GM19023 (cell line): Measurements from ENCODE around the gene DSCAML1.

Source experiments
- ATAC-seq: cut with Tn5 transposase; IDR thresholded peaks from one replicate; pipeline ENCODE4 v1.9.1; 2021; ENCODE audit warnings: mild to moderate bottlenecking, moderate library complexity; ENCODE audit not compliant: unreplicated experiment

Gene DSCAML1

DNA sequence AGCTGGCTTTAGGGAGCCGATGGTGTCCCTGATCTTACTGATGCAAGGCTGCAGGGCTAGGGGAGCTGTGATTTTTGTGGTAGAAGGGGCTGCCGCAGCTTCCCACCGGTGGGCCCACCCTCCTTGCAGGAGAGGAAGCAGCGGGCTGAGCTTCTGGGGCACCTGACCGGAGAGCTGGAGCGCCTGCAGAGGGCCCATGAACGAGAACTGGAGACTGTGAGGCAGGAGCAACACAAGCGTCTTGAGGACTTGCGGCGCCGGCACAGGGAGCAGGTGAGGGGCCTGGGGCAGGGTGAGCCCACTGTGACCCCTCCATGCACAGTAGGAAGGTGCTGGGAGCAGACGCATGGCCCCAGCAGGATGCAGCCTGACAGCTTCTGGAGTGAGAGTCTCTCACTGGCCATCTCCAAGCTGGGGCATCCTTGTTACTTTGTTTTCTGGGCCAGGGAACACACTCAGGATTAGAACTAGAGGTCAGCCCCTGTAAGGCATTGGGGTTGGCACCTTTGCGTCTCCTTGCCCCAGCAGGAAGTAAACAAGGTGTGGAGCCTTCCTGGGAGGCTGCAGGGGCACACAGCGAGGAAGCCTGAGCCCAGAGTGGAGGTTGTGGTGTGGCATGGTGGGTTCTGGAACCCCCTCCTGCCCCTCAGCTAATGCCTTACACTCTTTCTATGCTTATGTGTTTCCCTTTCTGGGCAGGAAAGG is 402.6 kb downstream of the DSCAML1 start:
- ATAC-seq, result no peak

DNA sequence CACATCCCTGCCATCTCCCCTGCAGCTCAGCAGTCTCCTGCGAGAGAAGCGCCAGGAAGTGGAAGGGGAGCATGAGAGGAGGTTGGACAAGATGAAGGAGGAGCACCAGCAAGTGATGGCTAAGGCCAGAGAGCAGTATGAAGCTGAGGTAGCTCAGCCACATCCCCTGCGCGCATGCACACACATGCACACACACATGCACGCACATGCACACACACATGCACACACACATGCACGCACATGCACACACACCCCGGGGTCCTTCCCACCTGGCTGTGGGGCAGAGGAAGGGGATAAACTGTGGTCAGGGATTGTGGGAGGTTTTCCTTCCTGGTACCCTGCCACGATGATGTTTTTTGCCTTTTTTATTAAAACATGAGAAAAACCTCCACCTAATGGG is 404.0 kb downstream of the DSCAML1 start:
- no peak for ATAC-seq

- ATAC-seq, result no peak
Measured at GRCh38 chr11:117392001-117392690, 404.9 kb downstream of the DSCAML1 start.

GRCh38 chr11:117391181-117391580 is 405.8 kb downstream of the DSCAML1 start:
- ATAC-seq, result no peak

DNA sequence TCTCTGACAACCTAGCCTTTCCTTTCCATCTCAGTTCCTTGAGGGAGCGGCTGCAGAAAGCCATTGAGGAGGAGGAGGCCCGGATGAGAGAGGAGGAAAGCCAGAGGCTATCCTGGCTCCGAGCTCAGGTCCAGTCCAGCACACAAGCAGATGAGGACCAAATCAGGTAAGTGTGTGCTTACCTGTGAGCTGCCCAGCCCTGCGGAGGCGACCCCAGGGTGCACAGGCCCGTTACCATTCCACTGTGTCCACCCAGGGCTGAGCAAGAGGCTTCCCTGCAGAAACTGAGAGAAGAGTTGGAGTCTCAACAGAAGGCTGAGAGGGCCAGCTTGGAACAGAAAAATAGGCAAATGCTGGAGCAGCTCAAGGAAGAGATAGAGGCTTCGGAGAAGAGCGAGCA is 406.3 kb downstream of the DSCAML1 start:
- ATAC-seq, result no peak

GRCh38 chr11:117387992-117388755 is 408.8 kb downstream of the DSCAML1 start:
- ATAC-seq, result no peak

DNA sequence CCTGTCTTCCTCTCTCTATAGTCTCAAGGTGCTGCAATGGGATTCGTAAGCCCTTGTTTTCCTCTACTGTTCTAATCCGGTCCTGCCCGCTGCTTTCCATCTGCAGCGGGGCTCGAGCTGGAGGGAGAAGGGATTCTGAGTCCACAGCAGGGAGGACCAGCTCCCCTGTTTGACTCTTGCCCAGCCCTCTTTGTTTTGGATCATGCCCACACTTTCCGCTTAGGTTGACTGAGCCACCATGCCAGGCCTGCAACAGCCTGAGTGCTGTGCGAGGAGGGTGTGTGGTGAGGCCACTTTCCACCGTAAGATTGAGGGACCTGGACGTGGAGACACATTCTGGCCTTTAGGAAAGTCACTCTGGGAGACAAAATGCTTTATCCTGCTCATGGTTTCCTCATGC is 411.1 kb downstream of the DSCAML1 start:
- ATAC-seq, result no peak

- ATAC-seq, result no peak
Measured at GRCh38 chr11:117385471-117385870, 411.5 kb downstream of the DSCAML1 start.

- no peak for ATAC-seq
Measured at GRCh38 chr11:117384045-117384444, 413.0 kb downstream of the DSCAML1 start.

DNA sequence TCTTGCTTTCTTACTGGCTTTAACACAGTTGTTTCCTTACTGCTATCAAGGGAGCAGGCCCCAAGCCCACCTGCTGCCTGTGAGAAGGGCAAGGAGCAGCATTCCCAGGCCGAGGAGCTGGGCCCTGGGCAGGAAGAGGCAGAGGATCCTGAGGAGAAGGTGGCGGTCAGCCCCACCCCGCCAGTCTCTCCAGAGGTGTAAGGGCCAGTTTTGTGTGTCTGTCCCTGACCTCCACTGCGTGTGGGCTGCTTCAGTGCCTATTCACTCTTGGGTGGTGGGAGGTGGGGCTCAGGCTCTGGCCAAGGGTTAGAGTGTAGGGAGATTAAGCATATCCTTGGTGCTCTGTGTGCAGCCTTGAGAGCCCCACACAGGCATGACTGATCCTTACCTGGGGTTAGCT is 414.3 kb downstream of the DSCAML1 start:
- no peak for ATAC-seq

DNA sequence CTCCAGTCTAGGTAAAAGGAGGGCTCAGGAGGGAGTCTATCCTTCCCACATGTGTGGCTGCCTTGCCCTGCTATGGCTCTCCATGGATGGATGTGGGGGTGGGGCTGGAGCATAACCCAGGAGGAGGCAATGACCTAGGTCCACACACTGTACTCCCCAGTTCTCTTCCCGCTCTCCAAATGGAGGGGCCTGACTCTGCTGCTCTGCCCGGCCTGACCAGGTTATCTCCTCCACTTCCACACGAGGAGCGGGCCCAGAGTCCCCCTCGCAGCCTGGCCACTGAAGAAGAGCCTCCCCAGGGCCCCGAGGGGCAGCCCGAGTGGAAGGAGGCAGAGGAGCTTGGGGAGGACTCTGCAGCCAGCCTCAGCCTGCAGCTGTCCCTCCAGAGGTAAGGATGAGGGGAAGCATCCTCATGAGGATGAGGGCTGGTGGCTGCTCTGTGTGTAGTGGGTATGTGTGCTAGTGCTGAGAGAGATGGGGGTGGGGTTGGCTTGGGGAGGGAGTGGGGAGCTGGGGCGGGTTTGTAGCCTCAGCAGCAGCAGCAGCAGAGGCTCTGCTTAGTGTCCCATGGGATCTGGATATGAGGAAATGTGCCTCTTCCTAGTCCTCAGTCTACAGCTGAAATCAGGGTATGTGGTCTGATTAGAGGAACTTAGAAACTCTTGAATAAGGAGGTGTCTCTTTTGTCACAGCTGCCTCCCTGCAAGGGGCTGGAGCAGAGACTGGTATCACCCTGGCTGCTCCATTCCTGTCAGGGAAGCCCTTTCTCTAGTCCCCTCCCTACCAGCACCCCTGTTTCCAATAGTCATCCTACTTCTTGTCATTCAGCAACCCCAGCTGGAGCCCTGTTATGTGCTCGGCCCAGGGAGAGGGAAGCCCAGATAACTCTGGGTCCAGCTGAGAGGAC is 415.3 kb downstream of the DSCAML1 start:
- ATAC-seq, result no peak

DNA sequence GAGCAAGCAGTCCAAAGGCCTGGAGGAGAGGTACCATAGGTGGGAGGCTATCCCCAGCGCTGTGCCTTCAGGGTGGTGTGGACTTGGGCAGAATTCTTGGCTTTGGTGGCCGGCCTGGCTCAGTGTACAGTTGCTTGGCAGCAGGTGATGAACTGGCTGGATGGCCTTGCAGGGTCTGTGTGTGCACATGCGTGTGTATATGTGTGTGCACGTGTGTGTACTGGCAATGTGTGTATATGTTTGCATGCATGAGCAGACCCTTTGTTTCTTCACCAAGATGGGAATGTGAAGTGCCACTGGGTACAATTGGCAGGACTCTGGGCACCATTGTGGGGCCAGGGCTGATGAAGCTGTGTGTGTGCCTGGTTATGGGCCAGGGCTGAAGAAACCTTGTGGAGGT is 416.3 kb downstream of the DSCAML1 start:
- no peak for ATAC-seq

GRCh38 chr11:117378976-117379865 is 417.8 kb downstream of the DSCAML1 start:
- no peak for ATAC-seq
